Stimulated activated CD8-positive, alpha-beta memory T cell treated with anti-CD3 and anti-CD28 coated beads, Interleukin-7, amount 100 ng/mL, for 4 hours (primary cell): ENCODE data around the gene NMUR2.

Experiments
- DNase-seq, 2 donors: peaks; one replicate each; pipeline ENCODE4 v3.0.0-alpha.2; 2020; ENCODE audit warnings: low read depth in 2 of 2

Gene NMUR2, protein sequence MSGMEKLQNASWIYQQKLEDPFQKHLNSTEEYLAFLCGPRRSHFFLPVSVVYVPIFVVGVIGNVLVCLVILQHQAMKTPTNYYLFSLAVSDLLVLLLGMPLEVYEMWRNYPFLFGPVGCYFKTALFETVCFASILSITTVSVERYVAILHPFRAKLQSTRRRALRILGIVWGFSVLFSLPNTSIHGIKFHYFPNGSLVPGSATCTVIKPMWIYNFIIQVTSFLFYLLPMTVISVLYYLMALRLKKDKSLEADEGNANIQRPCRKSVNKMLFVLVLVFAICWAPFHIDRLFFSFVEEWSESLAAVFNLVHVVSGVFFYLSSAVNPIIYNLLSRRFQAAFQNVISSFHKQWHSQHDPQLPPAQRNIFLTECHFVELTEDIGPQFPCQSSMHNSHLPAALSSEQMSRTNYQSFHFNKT

DNA sequence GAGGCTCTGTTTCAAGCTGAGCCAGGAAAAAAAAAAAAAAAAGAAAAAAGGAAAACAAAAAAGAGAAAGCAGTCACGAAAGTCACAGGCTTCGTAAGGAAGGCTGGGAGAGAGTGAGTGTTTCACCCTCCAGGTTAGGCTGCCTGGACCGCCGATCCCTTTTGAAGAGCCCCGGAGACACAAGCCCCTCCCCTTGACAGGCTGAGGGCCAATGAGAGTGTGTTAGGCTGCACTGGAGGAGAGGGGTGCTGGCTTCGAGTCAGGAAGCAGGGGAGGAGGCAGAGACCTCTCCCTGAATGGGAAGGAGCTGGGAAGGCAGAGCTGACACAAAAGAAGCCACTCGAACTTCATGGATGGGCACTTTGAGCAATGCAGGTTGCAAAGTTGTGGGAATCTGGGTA lies at the start of gene NMUR2:
Gene NMUR2 (minus strand): TSS at position 135 of the 400 bp plus-strand sequence. CDS start 166 bp downstream, outside the sequence.
- DNase-seq = no peak

DNA sequence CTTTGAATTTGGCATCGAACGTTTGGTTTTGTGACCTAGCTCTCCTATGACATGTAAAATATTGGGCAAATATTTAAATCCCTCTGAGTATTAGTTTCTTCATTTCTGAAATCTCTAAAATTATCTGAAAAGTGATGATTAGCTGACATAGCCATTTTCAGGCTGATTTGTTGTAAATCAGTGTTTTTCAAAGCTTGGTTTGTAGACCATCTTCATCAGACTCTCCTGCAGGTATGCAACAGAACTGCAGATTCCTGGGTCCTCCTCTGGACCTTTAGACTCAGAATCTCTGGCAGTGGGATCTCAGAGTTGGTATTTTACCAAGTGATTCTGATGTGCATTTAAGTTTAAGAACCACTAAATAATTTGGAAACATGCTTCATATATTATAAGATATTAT lies 38.9 kb upstream of the NMUR2 start:
- DNase-seq = no peak

DNA sequence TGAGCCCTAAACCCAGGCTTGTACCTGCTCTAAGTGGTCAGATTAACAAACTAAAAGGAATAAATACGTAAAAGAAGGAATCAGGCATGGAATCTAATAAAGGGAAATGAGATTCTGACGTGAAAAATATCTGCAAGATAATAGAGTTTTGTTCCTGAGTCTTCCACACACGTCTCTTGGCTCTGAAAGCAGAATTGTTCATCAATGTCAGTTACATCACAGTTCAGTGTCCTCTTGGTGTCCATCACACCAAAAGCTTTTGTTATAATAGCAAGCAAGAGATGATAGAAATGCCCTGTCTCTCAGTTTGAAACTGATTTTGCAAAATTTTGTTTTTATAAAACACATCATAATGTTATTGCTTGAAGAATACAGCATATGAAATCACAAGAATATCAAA lies 34.7 kb upstream of the NMUR2 start:
- DNase-seq = no peak

DNA sequence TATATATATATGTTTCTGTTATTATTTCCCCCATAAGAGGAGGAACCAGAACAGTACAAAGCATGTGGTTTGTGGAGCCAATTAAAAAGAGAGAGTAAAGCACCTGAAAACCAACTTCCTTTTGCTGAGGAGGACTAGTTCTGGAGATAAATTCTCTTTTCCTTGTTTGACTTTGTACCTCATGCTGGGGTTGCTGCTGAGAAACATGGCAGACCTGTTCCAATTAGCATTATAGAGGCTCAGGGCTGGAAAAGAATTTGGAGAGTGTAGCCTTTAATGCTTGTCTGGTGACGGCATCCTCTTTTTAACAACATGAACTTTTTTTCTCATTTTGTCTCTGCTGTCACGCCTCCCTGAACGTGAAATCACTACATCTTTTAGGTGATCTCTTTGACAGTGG lies 32.8 kb upstream of the NMUR2 start:
- no peak for DNase-seq

DNA sequence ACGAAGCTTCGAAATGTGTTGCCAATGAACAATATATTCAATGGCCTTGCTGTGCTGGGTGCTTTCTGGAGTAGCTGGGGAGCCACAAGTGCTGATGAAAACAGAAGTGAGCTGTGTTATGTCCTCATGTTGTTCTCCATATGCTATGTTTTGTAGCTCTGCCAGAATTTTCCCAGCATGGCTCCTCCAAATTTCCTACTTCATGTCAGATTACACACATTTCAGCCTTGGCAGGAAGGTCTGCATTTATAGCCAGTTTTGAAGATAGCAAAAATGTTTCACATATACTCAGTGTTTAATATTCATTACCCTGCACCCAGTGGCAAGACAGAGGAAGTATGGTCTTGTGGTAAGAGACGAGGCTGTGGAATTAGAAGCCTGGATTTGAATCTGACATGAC lies 22.6 kb upstream of the NMUR2 start:
- no peak for DNase-seq

DNA sequence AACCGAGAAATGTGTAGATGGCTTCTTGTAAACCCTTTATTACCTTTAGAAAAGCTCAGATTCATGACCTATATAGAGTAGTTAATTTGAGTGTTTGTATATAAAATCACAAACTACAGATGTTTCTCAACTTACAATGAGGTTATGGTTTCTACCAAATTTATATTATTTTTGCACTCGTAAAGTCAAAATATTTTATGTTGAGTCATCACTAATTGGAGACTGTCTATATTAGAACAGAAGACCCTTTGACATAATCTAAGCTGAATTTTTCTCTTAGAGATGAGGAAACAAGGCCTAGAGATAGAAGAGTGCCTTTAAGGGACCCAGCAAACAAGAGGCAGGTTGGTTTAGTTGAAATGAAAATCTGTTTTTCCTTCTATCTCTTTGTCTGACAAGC lies 20.0 kb upstream of the NMUR2 start:
- no peak for DNase-seq

DNA sequence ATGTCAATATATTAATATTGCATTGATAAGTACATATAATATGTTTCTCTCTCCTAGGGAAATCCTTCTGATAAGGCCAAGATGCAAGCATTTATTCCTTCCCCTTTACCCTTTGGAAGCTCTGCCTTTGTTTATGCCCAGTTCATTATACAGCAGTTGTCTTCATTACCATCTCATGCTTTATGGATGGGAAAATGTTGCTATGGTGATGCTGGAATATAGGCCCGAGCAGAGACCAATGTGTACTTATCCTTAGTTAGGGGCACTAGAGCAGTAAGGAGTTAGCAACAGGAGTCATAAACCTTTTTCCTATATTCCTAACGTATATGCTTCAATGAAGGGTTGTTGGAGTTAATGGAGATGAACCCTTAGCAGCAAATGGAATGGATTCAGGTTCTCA lies 19.4 kb upstream of the NMUR2 start:
- no peak for DNase-seq

DNA sequence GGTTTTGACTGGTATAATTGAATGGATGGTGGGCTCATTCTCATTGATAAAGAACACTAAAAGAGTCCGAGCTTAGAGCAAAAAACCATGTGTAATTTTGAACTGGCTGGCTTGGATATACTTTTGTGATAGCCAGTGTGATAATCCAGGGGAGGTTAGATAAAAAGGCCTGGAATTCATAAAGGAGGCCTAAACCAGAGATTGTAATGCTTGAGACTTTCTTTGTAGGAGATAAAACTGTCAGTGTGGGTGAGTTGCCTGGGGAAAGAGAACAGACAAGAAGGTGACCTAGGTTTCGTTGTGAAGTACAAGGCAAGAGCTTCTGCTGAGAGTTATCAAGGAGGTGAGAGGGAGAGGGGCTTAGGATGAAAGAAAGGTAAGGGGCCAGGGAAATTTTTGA lies 17.0 kb upstream of the NMUR2 start:
- no peak for DNase-seq

DNA sequence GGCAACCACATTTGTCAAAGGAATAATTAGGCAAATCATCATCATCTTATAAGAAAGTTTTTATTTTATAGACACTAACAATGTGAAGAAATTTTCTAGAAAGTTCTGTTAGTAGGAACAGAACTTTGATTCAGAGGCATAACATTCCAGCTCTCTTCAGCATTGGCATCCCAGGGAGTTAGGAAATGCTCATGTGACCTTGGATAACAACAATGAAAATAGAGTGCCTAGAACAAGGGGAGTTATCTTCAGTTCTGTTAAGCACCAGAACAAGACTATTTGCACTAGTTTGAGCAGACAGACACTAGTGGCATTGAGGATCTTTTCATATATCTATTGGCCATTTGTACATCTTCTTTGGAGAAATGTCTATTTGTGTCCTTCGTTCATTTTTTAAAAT lies 7.0 kb upstream of the NMUR2 start:
- DNase-seq = no peak

DNA sequence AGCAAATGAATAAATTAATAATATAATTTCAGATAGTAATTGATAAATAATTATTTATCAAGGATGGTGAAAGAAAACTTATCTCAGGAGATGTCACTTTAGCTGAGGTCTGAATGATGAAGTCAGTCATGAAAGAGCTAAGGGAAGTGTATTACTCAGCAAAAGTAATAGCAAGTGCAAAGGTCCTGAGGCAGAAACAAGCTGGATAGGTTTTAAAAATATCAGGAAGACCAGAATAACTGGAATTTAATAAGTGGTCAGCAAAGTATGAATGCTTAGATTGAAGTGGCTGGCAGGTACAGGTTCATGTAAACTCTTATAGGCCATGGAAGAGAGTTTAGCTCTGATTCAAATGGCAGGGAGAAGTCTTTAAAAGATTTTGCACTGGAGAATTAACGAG lies 1.0 kb upstream of the NMUR2 start:
- no peak for DNase-seq

DNA sequence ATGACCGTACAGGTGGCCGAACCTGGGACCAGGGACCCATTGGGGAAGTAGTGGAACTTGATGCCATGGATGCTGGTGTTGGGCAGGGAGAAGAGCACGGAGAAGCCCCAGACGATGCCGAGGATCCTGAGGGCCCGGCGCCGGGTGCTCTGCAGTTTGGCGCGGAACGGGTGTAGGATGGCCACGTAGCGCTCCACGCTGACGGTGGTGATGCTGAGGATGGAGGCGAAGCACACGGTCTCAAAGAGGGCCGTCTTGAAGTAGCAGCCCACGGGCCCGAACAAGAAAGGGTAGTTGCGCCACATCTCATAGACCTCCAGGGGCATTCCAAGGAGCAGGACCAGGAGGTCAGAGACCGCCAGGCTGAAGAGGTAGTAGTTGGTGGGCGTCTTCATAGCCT lies 585 bp downstream of the NMUR2 start:
- no peak for DNase-seq

DNA sequence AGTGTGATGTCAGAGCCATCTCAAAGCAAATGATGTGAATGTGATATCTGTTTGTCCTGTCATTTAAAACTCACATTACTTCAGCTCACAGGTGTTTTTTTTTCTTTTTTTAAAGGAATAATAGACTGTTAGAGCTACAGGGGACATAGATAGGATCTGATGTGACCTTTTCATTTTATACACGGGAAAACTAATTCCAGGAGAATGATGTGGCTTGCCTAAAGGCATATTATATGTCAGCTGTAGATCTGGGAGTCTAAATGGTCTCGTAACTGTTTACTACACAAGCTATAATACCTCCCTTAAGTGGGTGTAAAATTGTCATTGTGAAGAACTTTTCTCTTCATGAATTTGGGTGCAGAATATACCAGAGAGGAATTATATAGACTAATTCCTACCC lies 2.0 kb downstream of the NMUR2 start:
- no peak for DNase-seq

DNA sequence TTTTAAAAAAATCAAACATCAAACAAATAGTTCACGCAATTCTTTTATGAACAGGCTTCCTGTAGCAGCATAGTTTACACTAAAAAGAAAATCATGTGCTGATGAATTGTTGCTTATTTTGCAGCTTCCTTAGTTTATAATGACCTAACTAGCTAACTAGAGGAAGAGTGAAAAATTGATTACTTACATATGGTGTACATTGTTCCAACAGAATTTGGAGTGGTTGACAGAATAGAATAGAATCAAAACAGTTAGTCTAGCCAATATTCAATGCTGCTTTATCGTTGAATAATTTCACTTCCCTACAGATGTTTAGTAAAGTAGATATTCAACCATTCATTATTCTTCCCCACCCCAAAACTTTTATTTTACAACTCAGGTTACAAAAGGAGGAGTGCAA lies 4.2 kb downstream of the NMUR2 start:
- DNase-seq = no peak

DNA sequence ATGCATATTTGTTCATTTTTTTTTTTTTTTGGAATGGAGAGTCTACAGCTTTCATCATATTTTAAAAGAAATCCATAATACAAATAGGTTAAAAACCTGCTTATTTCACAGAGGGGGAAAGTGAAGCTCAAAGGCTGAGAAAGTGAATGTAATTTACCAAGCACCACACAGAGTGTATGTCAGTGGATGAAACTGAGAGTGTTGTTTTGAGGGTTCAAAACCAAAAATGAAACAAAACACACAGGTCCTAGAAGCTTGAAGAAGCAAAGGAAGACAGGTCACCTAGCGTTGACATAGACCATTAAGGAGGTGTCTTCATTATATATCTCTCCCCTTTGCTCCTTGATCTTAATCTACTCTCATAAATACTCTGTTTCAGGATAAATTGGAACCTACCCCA lies 7.5 kb downstream of the NMUR2 start:
- DNase-seq = no peak

DNA sequence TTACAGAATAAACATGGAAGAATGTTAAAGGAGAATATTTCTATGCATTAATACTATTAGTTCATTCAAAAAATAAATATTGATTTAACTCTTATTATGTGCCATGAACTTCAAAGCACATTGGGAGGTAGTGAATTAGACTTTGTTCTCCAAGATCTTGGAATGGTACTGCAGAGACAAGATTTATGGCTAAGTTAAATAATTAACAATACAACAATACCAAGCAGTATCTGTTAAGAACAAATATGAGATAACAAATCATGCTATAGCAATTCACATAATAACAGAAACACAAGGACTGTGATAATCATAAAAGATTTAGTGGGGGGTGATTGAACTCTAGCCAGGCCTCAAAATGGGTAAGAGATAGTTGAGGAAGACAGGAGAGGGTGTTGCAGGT lies 11.6 kb downstream of the NMUR2 start:
- no peak for DNase-seq

DNA sequence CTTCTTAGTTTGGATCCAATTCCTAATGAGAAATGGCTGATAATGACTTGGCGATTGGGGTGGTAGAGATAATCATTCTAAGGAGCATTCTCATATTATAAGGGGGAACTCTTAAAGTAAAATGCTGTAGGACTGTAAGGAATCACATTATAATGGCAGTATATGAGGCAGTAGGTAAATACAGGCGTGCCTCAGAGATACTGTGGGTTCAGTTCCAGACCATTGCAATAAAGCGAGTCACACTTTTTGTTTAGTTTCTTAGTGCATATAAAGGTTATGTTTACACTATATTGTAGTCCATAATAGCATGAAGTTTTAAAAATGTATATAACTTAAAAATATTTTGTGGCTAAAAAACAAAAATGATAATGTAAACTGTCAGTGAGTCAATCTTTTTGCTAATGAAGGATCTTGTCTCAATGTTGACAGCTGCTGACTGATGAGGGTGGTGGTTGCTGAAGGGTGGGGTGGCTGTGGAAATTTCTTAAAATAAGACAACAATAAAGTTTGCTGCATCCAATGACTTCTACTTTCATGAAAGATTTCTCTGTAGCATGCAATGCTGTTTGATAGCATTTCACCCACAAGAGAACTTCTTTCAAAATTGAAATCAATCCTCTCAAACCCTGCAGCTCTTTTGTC lies 15.8 kb downstream of the NMUR2 start:
- no peak for DNase-seq

DNA sequence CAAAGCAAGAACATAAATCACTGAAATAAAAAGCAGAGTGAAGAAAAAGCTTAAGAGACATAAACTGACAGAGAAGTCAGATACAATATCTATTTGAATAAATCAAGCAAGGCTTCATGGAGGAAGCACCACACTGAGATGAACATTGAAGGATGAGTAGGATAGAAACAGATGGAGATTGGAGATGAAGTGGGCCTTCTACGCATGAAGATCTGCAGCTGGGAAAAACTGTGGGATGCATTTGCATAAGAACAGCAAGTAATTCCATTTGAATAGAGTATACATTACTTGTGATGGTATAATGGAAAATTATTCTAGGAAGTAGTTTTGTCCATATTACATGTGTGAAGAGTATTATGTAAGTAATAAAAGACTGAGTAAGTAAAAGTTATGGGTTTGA lies 16.5 kb downstream of the NMUR2 start:
- DNase-seq = no peak

DNA sequence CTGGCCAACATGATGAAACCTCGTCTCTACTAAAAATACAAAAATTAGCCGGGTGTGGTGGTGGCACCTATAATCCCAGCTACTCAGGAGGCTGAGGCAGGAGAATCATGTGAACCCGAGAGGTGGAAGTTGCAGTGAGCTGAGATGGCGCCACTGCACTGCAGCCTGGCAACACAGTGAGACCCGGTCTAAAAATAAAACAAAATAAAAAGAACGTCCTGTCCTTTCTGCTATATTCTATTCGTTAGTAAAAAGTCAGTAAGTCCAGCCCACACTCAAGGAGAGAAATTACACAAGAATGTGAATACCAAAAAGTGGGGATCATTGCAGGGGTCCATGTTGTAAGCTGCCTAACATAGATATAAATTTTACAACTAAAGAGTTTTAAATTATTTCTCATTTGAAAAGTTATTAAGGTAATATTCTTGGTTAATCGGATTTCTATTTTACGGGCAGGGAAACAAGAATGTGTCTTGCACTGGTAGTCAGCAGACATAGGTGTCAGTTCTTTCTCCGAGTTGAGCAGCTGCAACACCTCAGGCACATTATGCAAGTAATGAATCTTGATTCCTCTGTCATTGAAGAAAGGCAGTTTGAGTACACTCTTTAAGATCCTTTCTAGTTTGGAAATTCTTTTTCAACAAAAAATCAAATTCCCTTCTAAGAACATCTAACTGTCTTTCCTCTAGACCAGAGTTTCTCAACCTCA lies 24.5 kb downstream of the NMUR2 start:
- DNase-seq = no peak

DNA sequence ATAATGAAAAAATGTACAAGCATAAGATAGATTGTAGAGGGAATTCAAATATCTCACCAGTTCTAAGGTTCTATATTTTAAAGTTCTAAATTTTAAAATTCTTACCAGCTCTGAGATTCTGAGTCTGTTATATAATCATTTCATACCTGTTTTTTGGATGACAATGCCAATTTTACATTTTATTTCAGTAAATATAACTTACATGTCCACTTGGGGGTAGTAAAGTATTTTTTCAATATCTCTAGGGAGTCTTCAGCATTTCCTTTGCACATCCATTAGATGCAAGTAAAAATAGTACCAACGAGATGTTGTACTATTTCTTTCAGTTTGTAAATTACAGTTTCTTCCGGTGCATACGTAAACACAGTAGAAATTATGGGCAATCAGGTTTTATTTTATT lies 25.7 kb downstream of the NMUR2 start:
- DNase-seq = no peak

DNA sequence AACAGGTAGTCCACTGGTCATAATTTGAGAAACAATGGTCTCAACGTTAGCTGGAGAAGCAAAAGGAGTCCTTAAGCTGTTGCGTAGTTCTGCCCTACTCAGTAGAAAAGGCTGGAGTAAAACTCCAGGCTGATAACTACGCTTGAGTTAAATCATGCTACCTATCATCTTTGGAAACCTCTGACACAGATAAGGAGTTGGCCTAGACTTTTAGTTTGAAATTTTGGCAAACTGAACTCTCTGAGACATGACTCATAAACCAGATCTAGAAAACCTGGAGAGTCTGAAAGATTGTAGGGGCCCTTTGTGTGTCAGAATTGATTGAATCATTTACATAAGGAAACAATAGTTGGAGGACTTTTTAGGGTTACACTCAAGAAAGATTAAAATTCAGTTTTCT lies 26.3 kb downstream of the NMUR2 start:
- no peak for DNase-seq

DNA sequence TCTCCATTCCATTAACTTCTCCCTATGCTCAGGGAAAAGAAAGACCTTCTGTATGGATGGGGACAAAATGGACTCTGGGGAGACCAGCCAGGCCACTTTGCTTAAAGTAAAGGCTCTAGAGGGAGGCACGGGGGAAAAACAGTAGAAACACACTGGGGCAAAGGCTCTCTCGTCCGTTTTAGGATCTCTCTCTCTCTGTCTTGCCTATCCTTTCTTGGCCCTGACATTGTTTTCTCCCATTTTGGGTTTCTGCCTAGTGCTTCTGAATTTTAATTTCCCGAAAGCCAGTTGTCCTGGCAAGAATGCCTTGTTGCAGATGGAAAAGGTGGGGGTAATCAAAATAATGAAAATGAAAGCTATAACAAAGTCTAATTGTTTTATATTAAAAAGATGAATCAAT lies 28.2 kb downstream of the NMUR2 start:
- DNase-seq = no peak

DNA sequence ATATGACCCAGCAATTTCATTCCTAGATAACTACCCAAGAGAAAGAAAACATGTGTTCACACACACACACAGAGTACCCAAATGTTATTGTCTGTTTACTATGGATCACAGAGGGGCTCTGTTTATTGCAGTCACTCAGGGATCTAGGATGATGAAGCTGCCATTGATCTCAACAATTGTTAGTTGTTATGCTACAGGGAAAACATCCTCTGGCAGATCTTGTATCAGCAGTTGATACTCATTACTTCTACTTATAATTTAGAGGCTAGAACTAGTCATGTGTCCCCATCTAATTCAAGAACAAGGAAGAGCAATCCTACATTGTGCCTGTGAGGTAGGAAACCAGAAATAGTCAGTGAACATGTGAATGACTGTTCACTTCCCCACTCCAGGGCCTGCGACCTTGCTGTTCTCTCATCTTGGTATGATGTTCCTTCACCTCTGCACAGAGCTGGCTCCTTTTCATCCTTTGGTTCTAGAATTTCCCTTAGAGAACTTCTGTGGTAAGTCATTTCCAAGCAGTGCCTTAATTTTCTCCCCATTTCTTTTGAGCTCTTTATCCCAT lies 30.3 kb downstream of the NMUR2 start:
- DNase-seq = no peak

DNA sequence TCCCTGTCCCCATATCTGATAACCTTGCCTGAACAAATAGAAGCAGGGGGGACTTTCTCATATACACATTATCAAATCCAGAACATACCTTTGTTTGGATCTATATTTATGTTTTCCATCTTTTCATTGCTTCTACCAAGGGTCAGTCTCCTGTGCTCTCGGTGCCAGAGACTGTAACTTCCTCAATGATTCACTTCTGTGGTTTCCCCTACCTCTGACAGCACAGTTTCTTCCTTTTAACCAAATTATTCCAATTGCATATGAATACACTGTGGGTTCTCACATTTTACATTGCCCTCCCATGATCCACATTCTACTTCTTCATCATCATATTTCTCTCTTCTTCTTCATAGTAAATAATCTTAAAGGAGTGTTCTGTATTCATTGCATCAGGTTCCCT lies 32.2 kb downstream of the NMUR2 start:
- DNase-seq = no peak
